IPS DF 4.7 (cell line): ENCODE measurements around the gene MEG3.
"Not testable (repeated sequence)": the region's sequence is repeated elsewhere in the genome, so short reads cannot be mapped to it uniquely, and the experiment has no call there.

Experiments
- DNase-seq: peaks from one replicate; pipeline ENCODE4 v3.0.0-alpha.2; 2013; ENCODE audit warnings: low spot score; ENCODE audit errors: extremely low read depth

The MEG3 gene

DNA sequence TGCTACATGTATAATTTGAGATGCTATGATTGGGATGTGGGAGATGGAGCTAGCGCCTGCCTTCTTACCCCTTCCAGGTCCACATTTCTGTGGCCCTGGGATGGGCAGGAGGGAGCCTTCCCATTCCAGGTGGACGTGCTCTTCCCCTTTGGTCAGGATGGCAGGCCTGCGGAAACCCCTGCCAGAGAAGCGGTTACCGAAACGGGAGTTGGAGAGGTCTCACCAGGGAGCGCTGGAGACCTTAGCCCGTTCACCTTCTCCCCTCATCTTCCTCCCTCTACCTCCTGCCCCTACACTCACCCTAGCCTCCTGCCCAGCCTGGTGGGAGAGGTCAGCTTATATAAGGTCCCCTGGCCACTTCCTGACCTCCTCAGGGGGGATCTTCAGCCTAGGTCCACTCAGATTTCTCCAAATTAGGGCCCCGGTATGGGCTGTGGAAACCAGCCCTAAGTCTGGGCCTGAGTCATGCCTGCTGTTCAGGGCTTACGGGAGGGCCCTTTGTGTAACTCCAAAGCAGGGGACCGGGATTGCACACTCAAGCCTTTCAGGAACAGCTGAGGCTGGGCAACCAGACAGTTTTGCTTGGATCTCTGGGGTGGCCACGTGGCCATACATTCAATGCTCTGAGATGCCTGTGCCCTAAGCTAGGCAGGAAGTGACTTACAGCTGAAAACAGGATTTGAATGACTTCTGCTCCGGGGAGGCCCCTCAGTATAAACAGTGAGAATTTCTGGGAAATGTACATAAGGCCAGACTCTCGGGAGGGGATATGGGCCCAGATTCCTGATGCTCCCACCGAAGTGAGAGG, 10.2 kb upstream of the MEG3 start:
- no peak for DNase-seq

DNA sequence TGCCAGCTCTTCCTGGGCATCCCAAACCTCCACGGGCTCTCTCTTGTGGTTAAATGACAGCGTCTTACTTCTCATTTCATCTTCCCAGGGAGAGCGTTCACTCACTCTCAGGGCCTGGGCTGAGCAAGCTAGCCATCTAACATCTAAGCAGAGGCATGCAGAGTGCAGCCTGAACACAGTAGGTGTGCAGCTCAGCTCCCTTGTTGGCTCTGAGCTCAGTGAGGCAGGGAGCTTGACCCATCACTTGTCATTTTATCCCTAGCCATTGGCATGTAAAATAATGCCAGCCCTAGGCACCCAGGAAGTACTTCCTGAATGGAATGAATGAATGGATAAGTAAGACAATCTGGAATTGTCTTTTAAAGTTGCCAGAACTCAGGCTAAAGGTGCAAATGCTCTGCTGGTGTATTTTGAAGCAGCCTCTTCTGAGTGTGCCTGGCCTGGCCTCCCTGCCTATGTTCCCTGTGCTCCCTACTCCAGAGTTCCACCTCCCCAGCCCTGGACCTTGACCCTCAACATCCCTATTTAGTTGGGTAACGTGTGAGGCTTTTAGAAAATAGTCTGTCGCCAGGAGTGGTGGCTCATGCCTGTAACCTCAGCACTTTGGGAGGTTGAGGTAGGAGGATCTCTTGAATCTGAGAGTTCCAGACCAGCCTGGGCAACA, 9.5 kb upstream of the MEG3 start:
- no peak for DNase-seq

DNA sequence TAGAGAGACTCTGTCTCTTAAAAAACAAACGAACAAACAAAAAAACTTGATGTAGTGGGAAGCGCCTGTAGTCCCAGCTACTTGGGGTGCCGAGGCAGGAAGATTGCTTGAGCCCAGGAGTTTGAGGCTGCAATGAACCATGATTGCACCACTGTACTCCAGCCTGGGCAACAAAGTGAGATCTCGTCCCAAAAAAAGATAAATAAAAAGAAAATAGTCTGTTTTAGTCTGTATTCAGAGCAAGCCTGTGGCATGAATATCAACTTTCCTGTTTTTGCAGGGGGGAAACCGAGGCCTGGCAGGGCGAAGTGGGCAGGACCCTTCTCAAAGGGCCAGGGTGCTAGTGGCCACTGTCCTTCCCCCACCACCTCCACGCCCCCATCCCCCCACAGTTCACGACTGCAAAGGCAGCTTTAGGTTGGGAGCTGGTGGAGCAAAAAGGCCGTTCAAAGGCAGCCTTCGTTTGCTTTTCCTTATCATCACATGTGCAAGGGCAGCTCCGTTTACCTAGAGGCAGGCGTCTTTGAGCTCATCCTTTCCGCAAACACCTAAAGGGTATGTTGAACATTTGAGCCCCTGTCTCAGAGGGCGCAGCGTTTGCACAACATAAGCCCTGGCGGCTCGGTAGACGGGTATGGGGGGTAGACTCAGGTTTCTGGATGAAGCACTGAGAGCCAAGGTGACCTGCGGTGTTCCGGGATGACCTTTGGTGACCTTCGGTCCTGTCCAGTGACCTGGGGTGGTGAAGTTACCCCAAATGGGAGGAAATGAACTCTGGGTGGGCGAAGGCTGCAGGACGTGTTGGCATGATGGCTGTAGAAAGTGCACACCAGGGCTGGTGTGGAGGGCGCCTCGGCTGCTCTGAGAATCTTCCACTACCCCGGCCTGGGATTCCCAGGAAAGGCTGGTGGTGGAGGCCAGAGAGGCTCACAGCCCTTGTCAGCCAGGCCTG, 8.7 kb upstream of the MEG3 start:
- DNase-seq, result no peak

DNA sequence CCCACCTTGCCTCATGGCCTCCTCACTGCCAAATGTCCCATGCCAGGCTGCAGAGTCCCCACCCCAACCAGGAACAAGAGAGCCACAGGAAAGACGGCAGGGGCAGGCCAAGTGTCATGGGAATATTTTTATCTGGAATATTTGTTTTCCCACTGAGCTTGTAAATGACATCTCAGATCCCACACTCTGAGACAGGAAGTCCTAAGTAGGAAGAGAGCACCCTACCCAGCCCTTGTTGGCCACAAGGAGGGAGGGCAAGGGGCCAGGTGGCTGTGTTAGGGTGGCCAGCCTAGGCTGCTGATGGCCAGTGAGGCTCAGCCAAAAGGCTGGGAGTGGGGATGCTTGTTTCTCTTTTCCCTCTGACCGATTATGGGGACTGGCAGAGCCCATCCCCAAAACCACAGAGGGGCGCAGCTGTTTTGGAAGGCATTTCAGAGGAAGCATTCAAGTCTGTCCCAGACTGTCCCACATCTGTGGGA, 7.7 kb upstream of the MEG3 start:
- no peak for DNase-seq

DNA sequence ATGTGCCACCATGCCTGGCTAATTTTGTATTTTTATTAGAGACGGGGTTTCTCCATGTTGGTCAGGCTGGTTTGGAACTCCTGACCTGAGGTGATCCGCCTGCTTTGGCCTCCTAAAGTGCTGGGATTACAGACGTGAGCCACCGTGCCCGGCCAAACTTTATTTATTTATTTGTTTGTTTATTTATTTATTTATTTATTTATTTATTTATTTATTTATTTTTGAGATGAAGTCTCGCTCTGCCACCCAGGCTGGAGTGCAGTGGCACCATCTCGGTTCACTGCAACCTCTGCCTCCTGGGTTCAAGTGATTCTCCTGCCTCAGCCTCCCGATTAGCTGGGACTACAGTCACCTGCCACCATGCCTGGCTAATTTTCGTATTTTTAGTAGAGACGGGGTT, 7.0 kb upstream of the MEG3 start:
- not testable (repeated sequence) for DNase-seq

DNA sequence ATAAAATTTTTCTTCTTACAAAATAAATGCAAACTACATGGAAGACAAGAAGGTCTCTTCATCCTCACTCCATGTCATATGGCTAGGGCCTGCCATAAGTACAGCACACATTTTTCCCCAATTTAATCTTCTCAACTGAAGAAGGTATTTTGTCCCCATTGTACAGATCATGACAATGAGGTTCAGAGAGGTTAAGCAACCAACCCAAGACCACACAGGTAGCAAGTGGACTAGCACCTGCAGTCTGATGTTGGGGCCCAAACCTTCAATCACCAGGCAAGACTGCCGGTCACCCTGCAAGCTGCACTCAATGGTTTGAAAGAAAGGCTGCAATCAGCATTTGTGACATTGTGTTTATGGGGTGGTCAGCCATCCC, 6.5 kb upstream of the MEG3 start:
- no peak for DNase-seq

DNA sequence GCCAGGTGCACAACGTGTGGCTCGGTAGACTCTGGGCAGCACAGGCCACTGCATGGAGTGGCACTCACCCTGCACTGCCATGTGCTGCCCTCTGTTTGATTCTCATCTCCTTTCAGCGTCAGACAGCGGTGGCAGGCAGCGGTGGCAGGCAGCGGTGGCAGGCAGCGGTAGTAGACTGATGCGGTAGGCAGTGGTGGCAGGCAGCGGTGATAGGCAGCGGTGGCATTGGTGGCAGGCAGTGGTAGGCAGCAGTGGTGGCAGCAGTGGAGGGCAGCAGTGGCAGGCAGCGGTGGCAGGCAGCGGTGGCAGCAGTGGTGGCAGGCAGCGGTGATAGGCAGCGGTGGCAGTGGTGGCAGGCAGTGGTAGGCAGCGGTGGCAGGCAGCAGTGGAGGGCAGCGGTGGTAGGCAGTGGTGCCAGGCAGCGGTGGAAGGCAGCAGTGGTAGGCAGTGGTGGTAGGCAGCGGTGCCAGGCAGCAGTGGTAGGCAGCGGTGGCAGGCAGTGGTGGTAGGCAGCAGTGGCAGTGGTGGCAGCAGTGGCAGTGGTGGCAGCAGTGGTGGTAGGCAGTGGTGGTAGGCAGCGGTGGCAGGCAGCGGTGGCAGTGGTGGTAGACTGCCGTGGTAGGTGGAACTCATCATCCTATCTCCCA, 6.0 kb upstream of the MEG3 start:
- DNase-seq, result no peak

DNA sequence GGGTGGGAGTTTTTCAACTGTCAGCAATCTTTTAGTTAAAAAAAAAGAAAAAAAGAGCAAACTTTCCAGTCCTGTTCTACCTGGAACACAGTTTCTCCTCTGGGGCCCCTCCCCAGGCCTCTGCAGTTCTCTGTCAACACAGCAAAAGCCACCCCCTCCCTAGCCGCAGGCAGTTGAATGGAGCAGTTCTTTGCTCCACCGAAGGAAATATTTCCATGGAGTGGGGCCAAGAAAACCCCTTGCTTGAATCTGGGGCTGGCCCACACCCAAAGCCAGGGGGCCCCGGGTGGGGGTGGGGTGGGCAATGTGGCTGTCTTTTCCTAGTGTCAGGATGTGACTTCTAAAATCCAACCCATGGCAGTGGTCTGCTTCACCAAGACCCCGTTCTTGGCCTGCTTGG, 5.0 kb upstream of the MEG3 start:
- no peak for DNase-seq

DNA sequence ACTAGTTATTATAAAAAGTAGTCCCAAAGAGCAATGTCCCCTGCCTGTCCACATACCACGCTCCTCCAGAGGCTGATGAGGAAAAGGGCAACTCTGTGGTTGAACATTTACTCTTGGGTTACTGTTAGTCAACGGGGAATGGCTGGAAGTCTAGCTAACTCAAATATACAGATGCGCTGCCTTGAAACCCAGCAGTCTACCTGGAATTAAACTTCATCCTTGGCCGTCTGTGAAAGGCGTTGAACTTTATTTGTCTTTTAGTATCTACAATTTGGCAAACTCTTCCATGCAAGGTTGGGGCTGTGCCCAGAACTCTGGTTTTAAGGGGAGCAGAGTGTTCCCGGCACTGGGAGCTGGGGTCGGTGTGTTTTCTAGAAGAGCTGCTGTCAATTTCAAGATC, 3.9 kb upstream of the MEG3 start:
- no peak for DNase-seq

DNA sequence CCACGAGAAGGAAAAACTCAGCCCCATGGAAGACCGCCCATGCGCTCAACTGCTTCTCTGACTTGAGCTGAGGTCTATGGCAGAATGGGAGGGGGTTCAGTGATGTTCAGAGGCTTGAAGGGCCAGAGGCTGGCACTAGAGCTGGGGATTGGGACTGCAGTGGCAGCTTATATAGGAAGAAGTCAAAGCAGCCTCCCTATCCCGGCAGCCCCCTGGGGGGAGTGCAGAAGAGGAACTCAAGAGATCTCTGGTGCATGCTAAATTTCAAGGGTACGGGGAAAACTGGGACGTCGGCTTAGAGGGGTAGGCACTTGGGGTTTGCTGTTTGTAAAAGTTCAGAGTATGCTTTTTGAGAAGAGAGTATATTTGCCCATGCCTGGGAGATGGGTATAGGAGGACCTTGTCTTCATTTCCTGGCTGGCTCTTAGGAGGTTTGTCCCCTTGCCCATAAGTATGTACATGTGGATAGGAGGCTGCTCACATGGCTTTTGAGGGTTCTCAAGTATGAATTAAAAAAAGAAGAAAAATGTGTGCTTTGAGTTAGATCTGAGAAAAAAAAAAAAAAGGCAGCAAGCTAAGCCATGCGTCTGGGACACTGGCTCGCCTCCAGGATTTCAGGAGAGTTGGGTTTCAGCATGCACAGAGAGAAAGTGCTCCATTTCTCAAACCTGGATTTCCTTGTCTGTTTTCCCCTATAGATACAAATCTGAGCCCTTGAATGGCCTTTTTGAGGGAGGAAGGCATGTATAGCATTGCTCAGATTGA, 3.2 kb upstream of the MEG3 start:
- DNase-seq, result no peak

DNA sequence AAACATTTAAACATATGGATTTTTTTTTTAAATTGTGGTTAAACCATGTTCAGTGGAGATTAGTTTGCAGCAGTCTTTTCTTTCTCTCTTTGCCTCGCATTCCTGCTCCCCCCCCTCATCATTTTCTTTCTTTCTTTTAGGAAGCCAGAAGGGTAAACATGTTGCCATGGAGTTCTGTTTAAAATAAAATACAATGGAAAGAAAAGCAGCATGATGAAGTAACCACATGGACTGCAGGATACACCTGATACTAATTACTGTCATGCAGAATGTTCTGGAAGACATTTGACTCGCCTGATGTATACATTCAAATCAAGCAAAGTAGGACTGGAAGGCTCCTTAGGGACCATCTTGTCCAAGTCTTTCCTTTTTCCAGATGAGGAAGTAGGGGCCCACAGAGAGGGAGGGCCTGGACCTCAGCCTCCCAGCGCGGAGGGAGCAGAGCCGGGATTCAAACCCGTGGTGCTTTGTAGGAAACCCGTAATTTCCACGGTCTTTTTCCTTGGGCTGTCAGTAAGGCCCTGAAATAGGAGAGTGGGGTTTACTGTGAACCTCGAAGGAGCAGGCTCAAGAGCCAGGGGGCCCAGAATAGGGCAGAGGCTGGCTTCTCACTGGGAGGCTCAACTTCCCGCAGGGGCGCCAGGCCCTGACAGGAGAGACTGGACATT, 2.4 kb upstream of the MEG3 start:
- no peak for DNase-seq

DNA sequence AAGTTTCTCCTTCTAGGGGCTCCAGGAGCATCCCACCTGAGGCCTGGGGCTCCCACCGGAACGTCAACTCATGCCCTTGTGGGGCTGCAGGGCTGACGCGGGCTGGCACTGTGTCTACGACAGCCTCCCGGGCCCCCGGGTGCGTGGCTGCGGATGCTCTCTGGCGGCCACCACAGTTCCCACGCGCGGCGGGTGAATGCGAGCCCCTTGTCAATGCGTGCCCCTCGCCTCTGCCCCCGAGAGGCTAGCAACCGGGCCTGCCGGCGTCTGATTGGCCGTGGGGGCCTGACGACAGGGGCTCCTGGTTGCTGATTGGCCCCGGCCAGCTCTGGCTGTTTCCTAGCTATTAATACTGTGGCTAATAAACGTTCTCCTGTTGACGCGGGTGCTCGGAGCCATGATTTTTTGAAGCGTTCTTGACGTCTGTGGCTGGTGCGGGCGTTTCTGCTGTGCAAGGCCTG, 1.8 kb upstream of the MEG3 start:
- no peak for DNase-seq

DNA sequence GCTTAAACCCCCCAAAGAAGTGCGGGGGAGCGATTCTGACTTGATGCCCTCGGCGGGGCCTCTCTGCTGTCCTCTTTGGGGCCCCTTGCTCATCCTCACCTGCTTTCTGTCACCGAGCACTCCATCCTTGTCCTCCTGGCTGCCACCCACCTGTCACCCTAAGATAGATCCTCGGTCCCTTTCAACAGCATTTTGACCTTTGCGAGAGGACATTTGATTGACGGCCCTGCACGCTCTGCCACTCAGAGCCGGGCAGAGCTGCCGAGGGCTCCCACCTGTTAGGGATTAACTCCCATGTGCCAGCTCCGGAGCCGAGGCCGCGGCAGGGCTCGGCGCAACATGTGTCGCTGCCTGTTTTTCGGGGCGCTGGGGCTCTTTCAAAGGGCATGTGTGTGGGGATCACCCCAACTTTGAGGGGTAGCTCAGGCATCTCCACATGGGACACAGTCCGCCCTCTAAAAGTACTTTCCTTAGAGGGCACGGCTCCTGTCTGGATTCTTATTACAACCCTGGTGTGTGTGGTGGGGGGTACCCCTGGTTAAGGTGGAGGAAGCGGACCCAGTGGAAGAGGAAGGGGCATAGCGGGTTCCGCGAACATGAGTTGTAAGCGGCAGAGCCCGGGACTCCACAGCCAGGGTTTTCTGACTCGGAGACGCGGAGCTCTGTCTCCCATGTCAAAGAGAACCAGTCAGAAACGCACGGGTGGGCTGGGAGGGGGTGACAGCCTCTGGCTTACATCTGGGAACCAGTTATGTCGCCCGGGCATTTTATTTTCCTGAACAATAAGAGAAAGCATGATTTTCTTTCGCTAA, 811 bp upstream of the MEG3 start:
- no peak for DNase-seq

DNA sequence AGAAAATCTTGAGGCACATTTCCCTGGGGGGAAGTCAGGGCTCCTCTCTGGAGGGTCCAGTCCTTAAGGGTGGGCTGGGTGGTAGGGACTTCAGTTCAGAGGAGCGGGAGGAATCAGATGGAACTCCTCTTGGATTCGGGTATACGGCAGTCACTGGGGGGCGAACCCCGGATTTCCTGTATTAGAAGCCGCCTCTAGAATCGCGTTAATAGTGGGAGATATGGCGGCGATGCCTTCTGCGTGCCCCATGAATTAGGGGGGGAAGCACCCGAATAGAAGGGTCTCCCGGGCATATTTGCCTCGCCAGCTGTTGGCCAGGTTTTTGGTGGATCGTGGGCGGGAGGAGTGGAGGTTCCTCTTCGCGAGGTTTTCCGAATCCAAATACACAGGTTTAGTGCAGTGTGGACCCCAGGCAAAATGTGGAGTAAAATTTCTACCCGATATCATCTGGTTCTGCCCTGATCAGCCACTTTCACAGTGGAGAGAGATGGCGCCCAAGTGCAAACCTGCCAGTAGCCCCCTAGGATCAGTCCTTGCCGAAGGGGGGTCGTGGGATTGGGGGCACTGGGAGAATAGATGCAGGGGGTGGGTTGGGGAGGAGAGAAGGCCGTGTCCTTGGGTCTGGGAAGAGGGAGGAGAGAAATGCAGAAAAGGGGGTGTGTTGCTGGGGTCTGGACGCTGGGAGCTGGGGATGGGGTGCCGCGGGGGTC, 628 bp downstream of the MEG3 start:
- no peak for DNase-seq

DNA sequence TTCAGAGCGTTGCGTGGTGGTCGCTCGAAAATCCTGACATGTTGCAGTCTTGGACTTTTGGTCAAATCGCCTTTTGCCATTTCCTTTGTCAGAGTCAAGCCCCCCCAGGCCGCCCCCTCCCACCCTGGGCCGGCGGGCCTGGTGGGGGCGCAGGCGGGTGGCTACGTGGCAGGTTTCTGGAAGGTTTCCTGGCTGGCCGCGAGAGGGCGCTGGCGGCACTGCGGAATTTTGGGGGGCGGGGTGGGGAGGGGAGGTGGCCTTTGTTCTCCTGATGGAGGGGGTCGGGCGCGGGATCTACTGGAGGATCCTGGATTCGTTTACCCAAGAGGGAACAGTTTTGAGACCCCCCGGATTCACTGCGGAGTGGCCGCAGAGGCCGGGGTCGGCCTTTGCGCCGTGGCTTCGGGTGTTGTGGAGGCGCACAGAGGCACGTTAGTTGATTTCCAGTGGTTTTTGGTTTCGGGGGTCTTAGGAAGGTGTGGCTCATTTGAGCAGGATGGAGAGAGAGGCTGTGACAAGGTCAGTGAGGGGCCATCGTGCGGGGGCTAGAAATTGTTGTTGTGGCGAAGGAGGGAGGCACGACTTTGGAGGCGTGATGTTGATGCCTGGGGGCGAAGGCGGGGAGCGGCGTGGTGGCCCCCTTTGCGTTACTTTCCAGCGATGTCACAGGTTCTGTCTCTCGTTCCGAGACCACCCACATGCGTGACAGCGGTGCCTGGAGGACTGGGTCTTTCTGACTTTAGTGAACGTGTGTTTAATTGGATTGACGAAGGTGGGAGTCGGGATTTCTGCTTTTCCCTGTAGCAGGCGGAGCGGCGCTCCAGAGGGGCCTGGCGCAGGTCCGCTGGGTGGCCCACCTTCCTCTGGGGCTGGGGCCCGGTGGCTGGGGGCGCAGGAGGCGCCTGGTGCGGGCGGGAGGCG, 1.4 kb downstream of the MEG3 start:
- no peak for DNase-seq

DNA sequence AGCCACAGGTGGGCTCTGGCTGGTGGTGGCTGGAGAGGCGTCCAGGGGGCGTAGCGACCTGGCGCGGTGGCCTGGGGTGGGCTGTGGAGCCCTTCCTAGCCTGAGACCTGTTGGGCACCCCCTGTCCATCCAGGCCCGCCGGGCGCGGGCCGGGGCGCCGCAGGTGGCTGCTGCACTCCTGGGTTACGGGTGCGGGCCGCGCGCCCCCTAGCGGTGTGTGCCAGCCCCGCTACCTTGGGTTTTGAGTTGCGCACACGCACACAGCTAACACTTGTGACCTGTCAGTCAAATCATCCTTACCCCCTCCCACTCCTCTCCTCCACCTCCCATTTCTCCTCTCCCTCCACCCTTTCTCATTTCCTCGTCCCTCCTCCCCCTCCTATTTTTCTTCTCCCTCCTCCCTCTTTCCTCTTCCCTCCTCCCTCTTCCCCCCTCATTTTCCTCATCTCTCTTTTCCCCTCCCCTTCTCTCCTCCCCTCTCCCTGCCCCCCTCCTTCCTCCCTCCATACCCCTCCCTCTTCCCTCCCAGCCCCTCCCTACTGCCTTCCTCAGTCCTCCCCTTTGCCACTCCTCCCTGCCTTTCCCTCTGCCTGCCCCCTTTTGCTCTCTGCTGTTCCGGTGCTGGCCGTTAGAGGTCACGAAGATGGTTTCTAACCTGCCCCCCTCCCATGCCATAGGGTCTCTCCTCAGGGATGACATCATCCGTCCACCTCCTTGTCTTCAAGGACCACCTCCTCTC, 2.3 kb downstream of the MEG3 start:
- DNase-seq, result no peak

DNA sequence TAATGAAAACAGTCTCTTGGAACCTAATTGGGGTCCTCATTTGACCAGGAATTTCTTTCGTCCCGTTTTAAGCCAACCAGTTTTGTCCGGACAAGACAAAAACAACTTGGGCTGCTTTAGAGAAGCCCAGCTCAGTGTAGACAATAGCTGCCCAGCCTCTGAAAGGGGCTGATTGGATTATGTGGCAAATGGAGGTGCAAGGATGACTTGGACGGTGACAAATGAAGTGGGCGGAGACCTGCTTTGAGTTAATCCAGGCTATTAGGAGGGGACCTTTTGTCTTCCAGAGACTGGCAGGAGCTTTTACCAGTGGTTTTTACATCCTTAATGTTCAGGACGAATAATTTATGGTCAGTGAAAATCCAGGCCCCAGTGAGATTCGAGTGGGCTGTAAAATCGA, 4.8 kb downstream of the MEG3 start:
- no peak for DNase-seq
